Kidney (tissue), 14 donors: ENCODE data around the gene CDCA3. TPM values are rescaled to one million over a fixed set of nuclear protein-coding genes. Genes with fewer than 3 reads are reported as not detected.
A peak's percentile ranks its signal among the peaks of the same experiment; 100 is the strongest.

ENCODE experiments used
- DNase-seq, 5 donors: peaks; one replicate each; pipeline ENCODE4 v3.0.0-alpha.2; 2013 to 2020
- FAIRE-seq: peaks from 2 replicates; lab custom pipeline; 2012; peaks lifted over from hg19 to GRCh38; lab: Jason Lieb, UNC
- H3K27ac ChIP-seq, 2 donors: one replicate each; pipeline ENCODE4 v1.7.0; 2013; ENCODE audit warnings: low read depth in 2 of 2, low read length in 2 of 2, inconsistent platforms in 1 of 2
- H3K27me3 ChIP-seq: one replicate; pipeline ENCODE4 v1.7.1; 2013; ENCODE audit warnings: low read length, inconsistent platforms; ENCODE audit not compliant: control insufficient read depth, insufficient read depth
- H3K36me3 ChIP-seq, 3 donors: one replicate each; pipeline versions ENCODE4 v1.7.0 to v1.7.1; 2013; ENCODE audit warnings: low read length in 3 of 3, control low read depth in 1 of 3, inconsistent platforms in 1 of 3; ENCODE audit not compliant: insufficient read depth in 3 of 3, control insufficient read depth in 2 of 3
- H3K4me1 ChIP-seq, 3 donors: one replicate each; pipeline versions ENCODE4 v1.7.0 to v1.7.1; 2013; ENCODE audit warnings: low read length in 3 of 3, inconsistent platforms in 1 of 3, low read depth in 1 of 3; ENCODE audit not compliant: control insufficient read depth in 2 of 3, insufficient read depth in 2 of 3
- H3K4me3 ChIP-seq, 3 donors: one replicate each; pipeline versions ENCODE4 v1.7.0 to v1.8.1; 2013; ENCODE audit warnings: low read length in 3 of 3, control low read depth in 1 of 3, inconsistent platforms in 1 of 3
- H3K9ac ChIP-seq, 3 donors: one replicate each; pipeline versions ENCODE4 v1.7.0 to v1.7.1; 2013; ENCODE audit warnings: low read length in 3 of 3, control low read depth in 1 of 3, inconsistent platforms in 1 of 3
- H3K9me3 ChIP-seq, 3 donors: one replicate each; pipeline versions ENCODE4 v1.7.0 to v1.7.1; 2013; ENCODE audit warnings: low read length in 3 of 3, control low read depth in 1 of 3, inconsistent platforms in 1 of 3; ENCODE audit not compliant: control insufficient read depth in 2 of 3, insufficient read depth in 1 of 3
- intact Hi-C: fragments of 100-400 bp; cut with DNase I; formaldehyde crosslinking; loops from one replicate; pipeline ENCODE4 v1.11.1; 2022
- polyA plus RNA-seq: library from polyadenylated mRNA; stranded (reverse); fragments of 350-450 nt; fragmentation: Illumina TruSeq; extraction: RNeasy Lipid Tissue Mini Kit (QIAGEN cat#74804); gene quantifications from one replicate; pipeline ENCODE4 v1.2.3, GENCODE V29; 2014; ENCODE audit warnings: low read depth, low replicate concordance; ENCODE audit not compliant: insufficient read depth
- total RNA-seq: library from RNA; stranded (reverse); fragmentation: NEBNext Ultra II Directional; extraction: Animal tissue kit (Norgen Biotek cat#: 25700); gene quantifications from one replicate; pipeline ENCODE4 v1.2.1, GENCODE V29; 2021
- TF ChIP-seq, protein P1 (sequence below): IDR thresholded peaks from 3 replicates; pipeline ENCODE4 v1.5.1; 2012; ENCODE audit warnings: mild to moderate bottlenecking, moderate library complexity, borderline replicate concordance; ENCODE audit not compliant: insufficient read depth; ENCODE audit errors: extremely low read depth
- donor health status: control.
- donor health status: control.
- donor health status: control.
- donor health status: control.
- donor health status: control.
- donor health status: DM: yes; HTN: yes; CAD: no.
- donor health status: Normal renal cell carcinoma (clear cell type).

Gene CDCA3
- total and polyA plus RNA-seq, 2 donors from 2014 or later, result 1.3 to 2.1 TPM

DNA sequence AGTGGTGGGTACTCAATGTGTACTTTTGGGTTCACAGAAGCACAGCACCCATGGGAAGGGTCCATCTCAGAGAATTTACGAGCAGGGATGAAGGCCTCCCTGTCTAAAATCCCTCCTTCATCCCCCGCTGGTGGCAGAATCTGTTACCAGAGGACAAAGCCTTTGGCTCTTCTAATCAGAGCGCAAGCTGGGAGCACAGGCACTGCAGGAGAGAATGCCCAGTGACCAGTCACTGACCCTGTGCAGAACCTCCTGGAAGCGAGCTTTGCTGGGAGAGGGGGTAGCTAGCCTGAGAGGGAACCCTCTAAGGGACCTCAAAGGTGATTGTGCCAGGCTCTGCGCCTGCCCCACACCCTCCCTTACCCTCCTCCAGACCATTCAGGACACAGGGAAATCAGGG, 30.9 kb downstream of the CDCA3 start:
- FAIRE-seq (no peak), DNase-seq (peak in 1 of 5 donors; percentile 60)
- Histone ChIP-seq H3K4me1 (peaks cover 0 to 12% (median 8%) of the 10 kb centered on the region in 3 donors), H3K9ac (no peak overlapping the region), H3K27me3 (no peaks in the 10 kb centered on the region), H3K4me3 (no peak overlapping the region), H3K27ac (no peak overlapping the region), H3K36me3 (peaks cover 0 to 3% (median 0%) of the 10 kb centered on the region in 3 donors), H3K9me3 (peaks cover 0 to 2% (median 0%) of the 10 kb centered on the region in 3 donors)
- intact Hi-C loops, result loop anchor here (10.0 kb wide), 1 partner anchor 65 kb away; the partner anchor contains the start of gene MLF2
- TF ChIP-seq, protein P1, sequence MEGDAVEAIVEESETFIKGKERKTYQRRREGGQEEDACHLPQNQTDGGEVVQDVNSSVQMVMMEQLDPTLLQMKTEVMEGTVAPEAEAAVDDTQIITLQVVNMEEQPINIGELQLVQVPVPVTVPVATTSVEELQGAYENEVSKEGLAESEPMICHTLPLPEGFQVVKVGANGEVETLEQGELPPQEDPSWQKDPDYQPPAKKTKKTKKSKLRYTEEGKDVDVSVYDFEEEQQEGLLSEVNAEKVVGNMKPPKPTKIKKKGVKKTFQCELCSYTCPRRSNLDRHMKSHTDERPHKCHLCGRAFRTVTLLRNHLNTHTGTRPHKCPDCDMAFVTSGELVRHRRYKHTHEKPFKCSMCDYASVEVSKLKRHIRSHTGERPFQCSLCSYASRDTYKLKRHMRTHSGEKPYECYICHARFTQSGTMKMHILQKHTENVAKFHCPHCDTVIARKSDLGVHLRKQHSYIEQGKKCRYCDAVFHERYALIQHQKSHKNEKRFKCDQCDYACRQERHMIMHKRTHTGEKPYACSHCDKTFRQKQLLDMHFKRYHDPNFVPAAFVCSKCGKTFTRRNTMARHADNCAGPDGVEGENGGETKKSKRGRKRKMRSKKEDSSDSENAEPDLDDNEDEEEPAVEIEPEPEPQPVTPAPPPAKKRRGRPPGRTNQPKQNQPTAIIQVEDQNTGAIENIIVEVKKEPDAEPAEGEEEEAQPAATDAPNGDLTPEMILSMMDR, result no peak

GRCh38 chr12:6819106-6820030, 31.7 kb downstream of the CDCA3 start:
- Histone ChIP-seq H3K9me3 (peaks cover 0 to 2% (median 0%) of the 10 kb centered on the region in 3 donors), H3K27me3 (no peaks in the 10 kb centered on the region), H3K4me1 (peaks cover 0 to 12% (median 8%) of the 10 kb centered on the region in 3 donors), H3K9ac (no peak overlapping the region), H3K27ac (no peak overlapping the region), H3K4me3 (no peak overlapping the region), H3K36me3 (peaks cover 0 to 3% (median 0%) of the 10 kb centered on the region in 3 donors)
- FAIRE-seq, result no peak
- DNase-seq, result peak in 2 of 5 donors; percentile 38 to 61
- TF ChIP-seq, protein P1, result no peak
- intact Hi-C loops, result loop anchor here (10.0 kb wide), 1 partner anchor 65 kb away; the partner anchor contains the start of gene MLF2

- no peak overlapping the region for H3K4me3 ChIP-seq
- H3K27me3 ChIP-seq, result no peaks in the 10 kb centered on the region
- peaks cover 0 to 12% (median 8%) of the 10 kb centered on the region in 3 donors for H3K4me1 ChIP-seq
- peaks cover 0 to 3% (median 0%) of the 10 kb centered on the region in 3 donors for H3K36me3 ChIP-seq
- intact Hi-C loops, result no loop called here
- H3K9me3 ChIP-seq, result peaks cover 0 to 2% (median 0%) of the 10 kb centered on the region in 3 donors
- DNase-seq (peak in 2 of 5 donors; percentile 33 to 63), FAIRE-seq (no peak)
- H3K9ac ChIP-seq, result no peak overlapping the region
- TF ChIP-seq, protein P1, result no peak
- no peak overlapping the region for H3K27ac ChIP-seq
Observed at GRCh38 chr12:6818645-6819044, 32.4 kb downstream of the CDCA3 start.
